Measurements from ENCODE around the gene NME7. TPM values are rescaled to one million over a fixed set of nuclear protein-coding genes. Genes with fewer than 3 reads are reported as not detected.

NME7 gene
- total RNA-seq, 1 donor from 2014 or later = 23.6 TPM

DNA sequence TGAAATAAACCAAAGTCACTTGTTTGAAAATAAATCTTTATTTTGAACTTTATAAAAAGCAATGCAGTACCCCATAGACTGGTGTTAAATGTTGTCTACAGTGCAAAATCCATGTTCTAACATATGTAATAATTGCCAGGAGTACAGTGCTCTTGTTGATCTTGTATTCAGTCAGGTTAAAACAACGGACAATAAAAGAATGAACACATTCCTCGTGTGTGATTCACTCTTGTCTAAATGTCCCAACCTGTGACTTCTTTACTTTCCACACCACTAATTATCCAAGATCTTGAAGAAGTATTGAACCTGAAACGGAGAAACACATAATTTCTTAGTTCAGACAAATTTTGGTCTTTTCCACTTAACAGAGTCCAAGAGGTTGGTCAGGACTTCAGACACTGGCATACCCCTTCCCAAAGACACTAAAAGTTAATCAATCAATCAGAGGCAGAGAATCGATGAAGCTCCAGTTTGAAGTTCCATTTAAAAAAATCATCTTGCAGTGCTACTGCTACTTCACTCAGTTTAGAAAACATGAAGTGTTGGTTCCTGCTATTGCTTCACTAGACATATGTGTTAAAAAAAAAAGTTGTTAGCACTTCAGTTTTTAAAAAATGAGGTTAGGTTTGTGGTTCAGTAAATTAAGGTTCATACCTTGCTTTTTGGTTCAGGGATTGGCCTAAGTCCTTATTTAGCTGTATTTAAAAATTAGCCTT, 234.9 kb downstream of the NME7 start:
- H3K9me3 ChIP-seq = no peaks in the 10 kb centered on the region
- no peak for DNase-seq (ENCODE audit: extremely low spot score in 2 of 2)
- H3K4me3 ChIP-seq = no peak overlapping the region
- no peaks in the 10 kb centered on the region for H3K4me1 ChIP-seq
- no peak overlapping the region for H3K27ac ChIP-seq
- intact Hi-C loops (cut with DNase I) = no loop called here
- H3K36me3 ChIP-seq = no peaks in the 10 kb centered on the region
- no peaks in the 10 kb centered on the region for H3K27me3 ChIP-seq
- no peak for TF ChIP-seq POLR2A (IDR thresholded peaks at IDR 0.05)
- TF ChIP-seq CTCF (IDR thresholded peaks at IDR 0.05) = no peak
- TF ChIP-seq POLR2AphosphoS5 (IDR thresholded peaks at IDR 0.05; ENCODE audit: insufficient read depth in 1 of 2, low read depth in 1 of 2) = no peak

GRCh38 chr1:169130683-169131082, 236.9 kb downstream of the NME7 start:
- no peak overlapping the region for H3K4me3 ChIP-seq
- no peak for DNase-seq (ENCODE audit: extremely low spot score in 2 of 2)
- H3K36me3 ChIP-seq = no peaks in the 10 kb centered on the region
- intact Hi-C loops (cut with DNase I) = no loop called here
- TF ChIP-seq POLR2A (IDR thresholded peaks at IDR 0.05) = no peak
- no peak for TF ChIP-seq CTCF (IDR thresholded peaks at IDR 0.05)
- TF ChIP-seq POLR2AphosphoS5 (IDR thresholded peaks at IDR 0.05; ENCODE audit: insufficient read depth in 1 of 2, low read depth in 1 of 2) = no peak
- H3K27ac ChIP-seq = no peak overlapping the region
- H3K4me1 ChIP-seq = no peaks in the 10 kb centered on the region
- H3K9me3 ChIP-seq = no peaks in the 10 kb centered on the region
- H3K27me3 ChIP-seq = no peaks in the 10 kb centered on the region

GRCh38 chr1:169129109-169129784, 238.3 kb downstream of the NME7 start:
- no peak for DNase-seq (ENCODE audit: extremely low spot score in 2 of 2)
- H3K9me3 ChIP-seq = no peaks in the 10 kb centered on the region
- intact Hi-C loops (cut with DNase I) = no loop called here
- peaks cover 0 to 5% of the 10 kb centered on the region in 2 donors for H3K36me3 ChIP-seq
- no peak overlapping the region for H3K4me3 ChIP-seq
- TF ChIP-seq POLR2AphosphoS5 (IDR thresholded peaks at IDR 0.05; ENCODE audit: insufficient read depth in 1 of 2, low read depth in 1 of 2) = no peak
- TF ChIP-seq POLR2A (IDR thresholded peaks at IDR 0.05) = no peak
- no peak for TF ChIP-seq CTCF (IDR thresholded peaks at IDR 0.05)
- H3K4me1 ChIP-seq = no peaks in the 10 kb centered on the region
- no peak overlapping the region for H3K27ac ChIP-seq
- H3K27me3 ChIP-seq = no peaks in the 10 kb centered on the region

- Histone ChIP-seq H3K36me3 (peaks cover 0 to 5% of the 10 kb centered on the region in 2 donors), H3K27ac (no peak overlapping the region), H3K4me1 (no peaks in the 10 kb centered on the region), H3K9me3 (no peaks in the 10 kb centered on the region), H3K4me3 (no peak overlapping the region), H3K27me3 (no peaks in the 10 kb centered on the region)
- intact Hi-C loops (cut with DNase I) = no loop called here
- DNase-seq (ENCODE audit: extremely low spot score in 2 of 2) = no peak
- TF ChIP-seq POLR2A (IDR thresholded peaks at IDR 0.05) (no peak), CTCF (IDR thresholded peaks at IDR 0.05) (no peak)
Measured at GRCh38 chr1:169128562-169128961, 239.0 kb downstream of the NME7 start.

DNA sequence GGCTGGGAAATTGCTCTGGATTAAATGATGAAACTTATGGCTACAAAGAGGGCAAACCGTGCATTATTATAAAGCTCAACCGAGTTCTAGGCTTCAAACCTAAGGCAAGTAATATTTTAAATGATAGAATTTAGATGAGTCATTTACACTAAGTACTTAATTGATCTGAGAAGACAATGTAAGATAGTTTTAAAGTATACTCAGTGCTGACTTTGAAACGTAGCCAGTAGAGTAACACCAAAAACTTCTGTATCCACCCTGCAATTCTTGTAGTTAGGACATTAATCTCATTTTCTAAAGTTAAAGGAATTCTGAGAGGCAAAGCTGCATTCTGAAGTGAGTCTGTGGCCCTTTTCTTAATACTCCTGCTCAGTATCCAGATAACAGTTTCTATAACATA, 240.3 kb downstream of the NME7 start:
- no peaks in the 10 kb centered on the region for H3K4me1 ChIP-seq
- no peak for TF ChIP-seq POLR2AphosphoS5 (IDR thresholded peaks at IDR 0.05; ENCODE audit: insufficient read depth in 1 of 2, low read depth in 1 of 2)
- TF ChIP-seq POLR2A (IDR thresholded peaks at IDR 0.05) = no peak
- no peak for TF ChIP-seq CTCF (IDR thresholded peaks at IDR 0.05)
- H3K36me3 ChIP-seq = peaks cover 0 to 5% of the 10 kb centered on the region in 2 donors
- no peak overlapping the region for H3K27ac ChIP-seq
- no peak overlapping the region for H3K4me3 ChIP-seq
- no peaks in the 10 kb centered on the region for H3K9me3 ChIP-seq
- H3K27me3 ChIP-seq = no peaks in the 10 kb centered on the region
- DNase-seq (ENCODE audit: extremely low spot score in 2 of 2) = no peak
- intact Hi-C loops (cut with DNase I) = no loop called here

All from vagina (tissue), 2 donors.